Adrenal gland (tissue), 5 donors: ENCODE data around the gene DRC3.

ENCODE experiments used
- CTCF ChIP-seq, 6 experiments: fragments of 450-650 bp in 4 of 6; fragments of 200-600 bp in 2 of 6; sonication (generic) in 1 of 6; IDR thresholded peaks; 1 replicate in 5 of 6; 2 replicates in 1 of 6; pipeline versions ENCODE4 v1.5.1 to v1.8.0; 2016 to 2021; ENCODE audit warnings: antibody characterized with exemption in 6 of 6, mild to moderate bottlenecking in 2 of 6, moderate library complexity in 1 of 6
- POLR2A ChIP-seq, 2 donors: fragments of 450-650 bp; IDR thresholded peaks; one replicate each; pipeline ENCODE4 v1.6.1; 2017; ENCODE audit warnings: antibody characterized with exemption in 2 of 2, mild to moderate bottlenecking in 2 of 2, moderate library complexity in 1 of 2
- donor health status: DM: no; HTN: no; CAD: no.

- TF ChIP-seq CTCF (IDR thresholded peaks at IDR 0.05) (no peak), POLR2A (IDR thresholded peaks at IDR 0.05) (no peak)
These were observed 14.7 kb downstream of the DRC3 start for GRCh38 chr17:17987187-17987896.
